NOMO-1 (cell line): ENCODE measurements around the gene RANBP10.
"Not testable (repeated sequence)": the region's sequence is repeated elsewhere in the genome, so short reads cannot be mapped to it uniquely, and the experiment has no call there.

Experiments used
- DNase-seq, 2 experiments: peaks; one replicate each; lab custom pipeline; 2025; ENCODE audit not compliant: unreplicated experiment in 2 of 2; lab: John Stamatoyannopoulos, UW

Gene RANBP10

GRCh38 chr16:67806428-67807147 is at the start of gene RANBP10, which contains the start of gene TSNAXIP1:
TSS of gene RANBP10 (minus strand) at chr16:67806560. CDS start at chr16:67806536, 24 bp downstream.
TSS of gene TSNAXIP1 (plus strand) at chr16:67806889. CDS start at chr16:67807150, 261 bp downstream.
- peak; percentile 98 to 99 for DNase-seq

- no peak for DNase-seq
Measured at GRCh38 chr16:67855789-67856188, 49.4 kb upstream of the RANBP10 start.

GRCh38 chr16:67853670-67854069 is 47.3 kb upstream of the RANBP10 start:
- DNase-seq = no peak

GRCh38 chr16:67848118-67848517 is 41.8 kb upstream of the RANBP10 start:
- DNase-seq = no peak

GRCh38 chr16:67847064-67847861 is 40.9 kb upstream of the RANBP10 start, which contains the start of gene CENPT:
TSS of gene CENPT (minus strand) at chr16:67847693. CDS start at chr16:67833859, 13,834 bp downstream.
- DNase-seq = peak; percentile 47 to 53

- DNase-seq = peak; percentile 94 to 99
Measured at GRCh38 chr16:67846320-67847063, 40.1 kb upstream of the RANBP10 start, which contains the start of gene NUTF2. TSS of gene NUTF2 (plus strand) at chr16:67846933. CDS start at chr16:67865131, 18,198 bp downstream.

- peak in 1 of 2 experiments; percentile 43 for DNase-seq
Measured at GRCh38 chr16:67846063-67846319, 39.6 kb upstream of the RANBP10 start.

- DNase-seq = peak; percentile 18 to 43
Measured at GRCh38 chr16:67845291-67846062, 39.1 kb upstream of the RANBP10 start.

GRCh38 chr16:67844497-67844896 is 38.1 kb upstream of the RANBP10 start:
- DNase-seq = no peak

GRCh38 chr16:67843343-67843765 is 37.0 kb upstream of the RANBP10 start:
- DNase-seq = no peak

GRCh38 chr16:67842509-67843342 is 36.4 kb upstream of the RANBP10 start:
- peak; percentile 59 to 61 for DNase-seq

GRCh38 chr16:67841816-67842508 is 35.6 kb upstream of the RANBP10 start, which contains the start of gene THAP11:
TSS of gene THAP11 (plus strand) at chr16:67842320. CDS start at chr16:67842555, 235 bp downstream.
- DNase-seq = peak; percentile 96 to 99

- DNase-seq = no peak
Measured at GRCh38 chr16:67841198-67841815, 34.9 kb upstream of the RANBP10 start.

GRCh38 chr16:67837811-67838210 is 31.5 kb upstream of the RANBP10 start:
- DNase-seq = no peak

GRCh38 chr16:67837190-67837589 is 30.8 kb upstream of the RANBP10 start:
- not testable (repeated sequence) for DNase-seq

- DNase-seq = no peak
Measured at GRCh38 chr16:67834242-67834614, 27.9 kb upstream of the RANBP10 start.

GRCh38 chr16:67833415-67834241 is 27.3 kb upstream of the RANBP10 start:
- peak; percentile 81 to 91 for DNase-seq
